GM18505 (cell line): ENCODE results near the gene FAM43B.

Experiments
- ATAC-seq: cut with Tn5 transposase; IDR thresholded peaks from one replicate; pipeline ENCODE4 v1.9.1; 2021; ENCODE audit not compliant: unreplicated experiment
- POLR2A ChIP-seq: IDR thresholded peaks from 4 replicates; pipeline ENCODE4 v1.6.1; 2011; ENCODE audit warnings: borderline replicate concordance; ENCODE audit not compliant: insufficient read depth, insufficient read length; ENCODE audit errors: extremely low read depth

FAM43B gene

DNA sequence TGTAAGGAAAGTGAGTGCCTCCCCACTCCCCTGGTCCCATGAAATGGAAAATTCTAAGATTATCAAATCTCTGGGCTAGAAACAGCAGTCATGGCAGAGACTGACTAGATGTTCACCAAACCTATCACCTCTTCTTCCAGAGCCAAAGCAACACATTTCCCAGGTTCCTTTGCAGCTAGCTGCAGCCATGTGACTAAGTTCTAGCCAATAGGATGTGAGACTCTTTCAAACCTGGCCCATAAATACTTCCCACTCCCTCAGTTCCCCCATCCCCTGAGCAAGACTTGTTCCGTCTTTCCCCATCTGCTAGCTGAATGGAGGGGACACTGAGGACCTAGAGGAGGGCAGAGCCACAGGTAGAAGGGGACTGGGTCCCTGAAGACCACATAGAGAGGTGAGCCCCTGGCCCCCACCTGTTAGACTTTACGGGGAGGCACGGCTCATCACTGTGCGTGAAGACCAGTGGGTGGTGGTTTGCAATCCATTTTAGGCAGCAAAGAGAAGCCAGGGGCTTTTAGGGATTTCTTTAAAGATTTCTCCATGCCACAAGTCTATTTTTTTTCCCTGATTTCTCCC, 17.2 kb downstream of the FAM43B start:
- TF ChIP-seq POLR2A: no peak
- no peak for ATAC-seq

DNA sequence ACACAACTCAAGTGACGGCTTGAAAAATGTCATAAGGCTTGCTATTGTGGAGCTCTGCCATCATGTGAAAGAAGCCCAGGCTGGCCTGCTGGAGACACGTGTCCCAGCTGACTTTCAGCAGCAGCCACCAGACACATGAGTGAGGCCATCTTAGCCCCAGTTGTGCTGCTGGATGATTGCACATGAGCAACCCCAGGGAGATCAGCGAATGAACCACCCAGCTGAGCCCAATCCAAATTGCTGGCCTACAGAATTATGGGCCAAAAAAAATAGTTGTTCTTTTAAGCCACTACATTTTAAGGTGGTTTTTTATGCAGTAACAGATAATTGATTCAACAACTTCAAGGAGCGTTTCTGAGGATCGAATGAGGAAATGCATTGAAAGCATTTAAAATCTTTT, 19.1 kb downstream of the FAM43B start:
- TF ChIP-seq POLR2A: no peak
- ATAC-seq: no peak

DNA sequence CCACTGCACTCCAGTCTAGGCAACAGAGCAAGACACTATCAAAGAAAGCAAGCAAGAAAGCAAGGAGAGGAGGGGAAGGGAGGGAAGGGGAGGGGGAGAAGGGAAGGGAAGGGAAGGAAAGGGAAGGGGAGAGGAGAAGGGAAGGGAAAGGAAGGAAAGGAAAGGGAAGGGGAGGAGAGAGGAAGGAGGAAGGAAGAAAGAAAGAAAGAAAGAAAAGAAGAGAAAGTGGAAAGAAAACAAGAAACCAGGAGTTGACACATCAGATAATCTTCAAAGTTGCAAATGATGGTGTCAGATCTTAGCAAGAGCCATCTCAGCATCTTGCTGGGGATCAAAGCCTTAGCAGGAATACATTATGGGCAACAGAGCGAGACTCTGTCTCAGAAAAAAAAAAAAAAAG, 21.6 kb downstream of the FAM43B start:
- no peak for ATAC-seq
- no peak for TF ChIP-seq POLR2A

GRCh38 chr1:20574686-20575540, 22.5 kb downstream of the FAM43B start:
- no peak for TF ChIP-seq POLR2A
- no peak for ATAC-seq

DNA sequence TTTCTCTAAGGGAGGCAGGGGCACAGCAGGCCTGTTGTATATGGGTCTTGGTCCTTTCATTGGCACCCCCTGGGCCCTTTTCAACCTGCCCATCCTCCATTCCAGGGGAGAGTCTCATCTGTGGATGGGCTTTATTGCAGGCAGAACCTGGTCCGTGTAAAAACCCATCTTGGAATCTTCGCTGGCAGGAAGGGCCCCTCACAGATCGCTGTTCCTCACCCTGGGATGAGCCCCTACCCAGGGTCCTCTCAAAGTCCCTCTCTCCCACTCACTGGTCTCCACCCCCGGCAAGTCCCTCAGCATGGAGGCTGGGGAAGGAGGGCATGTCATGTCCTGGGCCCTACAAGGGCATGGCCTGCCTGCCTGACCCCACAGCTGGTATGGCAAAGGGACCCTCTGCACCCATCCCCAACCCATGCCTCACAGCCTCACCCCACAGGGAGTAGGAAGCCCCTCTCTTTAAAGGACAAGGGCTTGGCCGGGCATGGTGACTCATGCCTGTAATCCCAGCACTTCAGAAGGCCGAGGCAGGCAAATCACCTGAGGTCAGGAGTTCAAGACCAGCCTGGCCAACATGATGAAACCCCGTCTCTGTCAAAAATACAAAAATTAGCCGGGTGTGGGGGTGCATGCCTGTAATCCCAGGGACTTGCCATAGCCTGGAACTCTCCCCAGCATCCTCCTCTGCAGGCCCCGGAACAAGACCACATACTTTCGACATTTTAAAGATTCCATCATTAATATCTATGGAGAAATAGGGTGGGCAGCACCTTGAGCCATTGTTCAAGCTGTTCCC, 23.4 kb downstream of the FAM43B start:
- no peak for ATAC-seq
- TF ChIP-seq POLR2A: no peak

- ATAC-seq: no peak
Measured at GRCh38 chr1:20578062-20578461, 25.7 kb downstream of the FAM43B start.

DNA sequence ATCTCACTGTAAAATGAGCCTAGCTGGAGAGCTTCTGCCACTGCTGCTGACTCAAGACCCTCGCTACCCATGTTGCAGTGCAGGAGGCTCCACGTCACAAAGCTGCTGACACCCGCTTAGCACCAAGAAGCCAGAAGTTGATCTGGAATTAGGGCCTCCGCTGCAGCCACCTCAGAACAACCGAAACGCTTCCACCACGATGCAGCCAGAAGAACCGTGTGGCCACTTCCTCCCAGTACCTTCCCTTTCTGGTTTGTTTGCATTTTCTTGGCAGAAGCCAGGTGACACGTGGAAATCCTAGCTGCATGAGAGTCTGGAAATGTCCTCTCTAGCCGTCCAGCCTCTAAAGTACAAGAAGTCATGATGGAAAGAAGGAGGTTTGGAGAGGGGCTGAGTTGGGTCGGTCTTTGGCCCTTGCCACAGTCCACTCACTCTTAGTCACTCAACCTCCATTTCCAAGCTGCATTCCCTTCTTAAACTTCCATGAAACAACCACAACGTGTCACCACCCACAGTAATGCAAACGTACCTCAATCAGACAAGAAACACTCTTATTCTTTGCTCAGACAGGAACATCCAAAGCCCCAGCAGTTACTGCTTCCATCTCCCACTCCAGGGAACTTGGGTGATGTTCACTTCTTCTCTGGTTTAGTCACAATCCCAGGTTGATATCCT, 26.5 kb downstream of the FAM43B start:
- no peak for TF ChIP-seq POLR2A
- ATAC-seq: no peak

More at GRCh38 chr1:20578062-20578461, 25.7 kb downstream of the FAM43B start:
- TF ChIP-seq POLR2A: no peak

DNA sequence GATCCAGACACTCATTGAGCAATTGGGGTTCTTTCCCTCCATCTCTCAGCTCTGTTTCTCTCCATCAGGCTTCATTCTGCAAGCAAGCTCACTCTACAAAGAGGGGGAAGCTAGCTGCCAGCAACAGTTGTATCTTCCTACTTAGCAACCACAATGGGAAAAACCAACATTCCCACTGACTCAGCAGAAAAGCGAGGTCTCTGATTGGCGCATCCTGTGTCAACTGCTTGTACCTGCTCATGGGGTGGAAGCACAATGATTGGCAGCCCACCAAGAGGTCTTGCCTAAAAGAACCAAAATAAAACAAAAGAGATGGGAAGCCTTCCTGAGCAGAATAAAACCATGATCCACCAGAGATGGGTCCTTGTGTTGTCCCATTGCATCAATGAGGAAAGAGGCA, 32.5 kb downstream of the FAM43B start:
- no peak for TF ChIP-seq POLR2A
- no peak for ATAC-seq

GRCh38 chr1:20586953-20587660, 34.7 kb downstream of the FAM43B start:
- no peak for ATAC-seq
- no peak for TF ChIP-seq POLR2A

DNA sequence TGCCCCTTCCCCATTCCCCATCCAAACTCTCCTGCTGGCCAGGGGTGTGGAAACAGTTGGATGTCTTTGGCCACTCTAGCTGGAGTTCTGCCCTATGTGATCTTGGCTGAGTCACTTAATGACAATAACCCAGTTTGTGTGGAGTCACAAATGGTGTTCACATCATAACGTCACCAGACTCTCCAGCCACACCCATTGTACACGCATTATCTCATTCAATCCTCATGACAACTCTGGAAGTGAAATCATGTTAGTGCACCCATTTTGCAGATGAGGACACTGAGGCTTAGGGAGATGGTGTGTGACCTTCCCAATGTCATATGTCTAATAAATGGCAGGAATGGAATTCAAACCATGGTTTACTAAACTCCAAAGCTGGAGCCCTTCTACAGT, 35.3 kb downstream of the FAM43B start:
- ATAC-seq: no peak
- TF ChIP-seq POLR2A: no peak

- no peak for ATAC-seq
- TF ChIP-seq POLR2A: no peak
Measured at GRCh38 chr1:20588634-20589225, 36.4 kb downstream of the FAM43B start, which contains the start of gene CDA. Gene CDA (plus strand): TSS chr1:20589097. CDS start chr1:20589130, 33 bp downstream.
